Spleen (tissue), 11 donors: ENCODE measurements around the gene FBXW7. TPM values are rescaled to one million over a fixed set of nuclear protein-coding genes. Genes with fewer than 3 reads are reported as not detected.

Experiments used
- DNase-seq: peaks from one replicate; pipeline ENCODE4 v3.0.0-alpha.2; 2020
- H3K27ac ChIP-seq, 8 donors: fragments of 200-600 bp; sonication (generic) in 7 of 8; 1 replicate in 4 of 8; 2 replicates in 4 of 8; pipeline versions ENCODE4 v1.5.0 to v1.8.0; 2016 to 2021; ENCODE audit warnings: inconsistent platforms in 4 of 8, mild to moderate bottlenecking in 4 of 8, moderate library complexity in 1 of 8
- H3K27me3 ChIP-seq, 7 donors: fragments of 200-600 bp; sonication (generic) in 6 of 7; replicated peaks in 1 of 7; 1 replicate in 4 of 7; 2 replicates in 3 of 7; pipeline versions ENCODE4 v1.5.0 to v1.8.0; 2016 to 2021; ENCODE audit warnings: inconsistent platforms in 3 of 7, mild to moderate bottlenecking in 1 of 7
- H3K36me3 ChIP-seq, 6 donors: fragments of 200-600 bp; sonication (generic) in 5 of 6; 1 replicate in 4 of 6; 2 replicates in 2 of 6; pipeline versions ENCODE4 v1.5.0 to v1.8.0; 2016 to 2021; ENCODE audit warnings: inconsistent platforms in 2 of 6
- H3K4me1 ChIP-seq, 6 donors: fragments of 200-600 bp; sonication (generic) in 5 of 6; 1 replicate in 3 of 6; 2 replicates in 3 of 6; pipeline versions ENCODE4 v1.5.0 to v1.8.0; 2016 to 2021; ENCODE audit warnings: inconsistent platforms in 3 of 6
- H3K4me3 ChIP-seq, 8 donors: fragments of 200-600 bp; sonication (generic) in 7 of 8; 1 replicate in 4 of 8; 2 replicates in 4 of 8; pipeline versions ENCODE4 v1.5.0 to v1.8.0; 2016 to 2021; ENCODE audit warnings: inconsistent platforms in 4 of 8, mild to moderate bottlenecking in 4 of 8, moderate library complexity in 2 of 8
- H3K9me3 ChIP-seq, 8 donors: fragments of 200-600 bp; sonication (generic) in 7 of 8; 1 replicate in 4 of 8; 2 replicates in 4 of 8; pipeline versions ENCODE4 v1.5.0 to v1.8.0; 2016 to 2021; ENCODE audit warnings: inconsistent platforms in 4 of 8
- CTCF ChIP-seq, 11 experiments: fragments of 200-600 bp in 7 of 11; fragments of 450-650 bp in 4 of 11; sonication (generic) in 4 of 11; IDR thresholded peaks in 8 of 11; conservative IDR thresholded peaks in 3 of 11; 1 replicate in 7 of 11; 2 replicates in 4 of 11; pipeline versions ENCODE4 v1.4.0 to v1.8.0; 2016 to 2021; ENCODE audit warnings: antibody characterized with exemption in 11 of 11, inconsistent platforms in 4 of 11, mild to moderate bottlenecking in 1 of 11
- POLR2A ChIP-seq, 3 donors: fragments of 450-650 bp; IDR thresholded peaks; one replicate each; pipeline ENCODE4 v1.5.1; 2017; ENCODE audit warnings: antibody characterized with exemption in 3 of 3, mild to moderate bottlenecking in 1 of 3
- POLR2AphosphoS5 ChIP-seq, 3 donors: sonication (generic); formaldehyde crosslinking; IDR thresholded peaks; one replicate each; pipeline ENCODE4 v1.5.1; 2017; ENCODE audit warnings: antibody characterized with exemption in 3 of 3
- WGBS, 5 donors: extraction: QIAGEN DNeasy Blood & Tissue Kit in 3 of 5; methylation state at CpG; one replicate each; pipeline versions ENCODE4 v1.1.5 to v1.1.7; 2013 to 2018; 5-methylcytosine and 5-hydroxymethylcytosine counted together
- intact Hi-C: fragments of 100-400 bp; cut with DNase I; formaldehyde crosslinking; loops from one replicate; pipeline ENCODE4 v1.15.0; 2023; ENCODE audit warnings: low total_unique reads
- polyA plus RNA-seq, 3 donors: library from polyadenylated mRNA; stranded (reverse); fragments of 200-250 nt; gene quantifications; one replicate each; pipeline ENCODE4 v1.2.1, GENCODE V29; 2013
- total RNA-seq, 7 donors: library from RNA; depleted of rRNA in 3 of 7; stranded (reverse); fragments of >200 nt in 3 of 7; fragmentation: NEBNext Ultra II Directional in 4 of 7; extraction: Animal tissue kit (Norgen Biotek cat#: 25700) in 4 of 7; gene quantifications; one replicate each; pipeline versions ENCODE4 v1.1.0 to v1.2.1, GENCODE V29; 2016 to 2021
- donor health status: healthy with polysubstance abuse.
- donor health status: DM: no; HTN: no; CAD: no; lungs with moderate emphysema.
- donor health status: DM: no; HTN: no; CAD: no.
- donor health status: Bipolar disorder and iron deficiency.
- donor health status: healthy.
- donor health status: DM: no; HTN: no; CAD: no.
- donor health status: DM: yes; HTN: yes; CAD: no.

The FBXW7 gene
- total and polyA plus RNA-seq, 10 donors, result 11.5 to 140 (median 79.9) TPM

GRCh38 chr4:152499344-152499743, 36.5 kb downstream of the FBXW7 start:
- Histone ChIP-seq H3K4me3 (no peak overlapping the region), H3K4me1 (peaks cover 0 to 42% (median 20%) of the 10 kb centered on the region in 6 donors), H3K9me3 (no peaks in the 10 kb centered on the region), H3K36me3 (no peaks in the 10 kb centered on the region), H3K27ac (no peak overlapping the region), H3K27me3 (no peaks in the 10 kb centered on the region)
- intact Hi-C loops, result loop anchor here (5.0 to 10.0 kb wide), 2 partner anchors 143 to 235 kb away; no protein-coding TSS in a partner anchor
- DNase-seq, result no peak
- WGBS, 5 donors, result 63 to 82% (median 79%) methylated on average over 2 of the region's 2 CpGs
- TF ChIP-seq POLR2AphosphoS5 (IDR thresholded peaks at IDR 0.05) (no peak), CTCF (IDR thresholded peaks at IDR 0.05 in 8 of 11, conservative IDR thresholded peaks at IDR 0.05 in 3 of 11) (no peak), POLR2A (IDR thresholded peaks at IDR 0.05) (no peak)

- Histone ChIP-seq H3K36me3 (no peaks in the 10 kb centered on the region), H3K27me3 (no peaks in the 10 kb centered on the region), H3K9me3 (no peaks in the 10 kb centered on the region), H3K4me1 (peaks cover 0 to 52% (median 17%) of the 10 kb centered on the region in 6 donors), H3K4me3 (no peak overlapping the region), H3K27ac (no peak overlapping the region)
- TF ChIP-seq CTCF (IDR thresholded peaks at IDR 0.05 in 8 of 11, conservative IDR thresholded peaks at IDR 0.05 in 3 of 11), result no peak
- no peak for TF ChIP-seq POLR2A (IDR thresholded peaks at IDR 0.05)
- no peak for TF ChIP-seq POLR2AphosphoS5 (IDR thresholded peaks at IDR 0.05)
- WGBS, 5 donors, result 91 to 98% (median 95%) methylated on average over 3 of the region's 3 CpGs
- intact Hi-C loops, result loop anchor here (10.0 kb wide), 1 partner anchor 241 kb away; no protein-coding TSS in a partner anchor
- no peak for DNase-seq
Measured at GRCh38 chr4:152494020-152494419, 41.9 kb downstream of the FBXW7 start.

DNA sequence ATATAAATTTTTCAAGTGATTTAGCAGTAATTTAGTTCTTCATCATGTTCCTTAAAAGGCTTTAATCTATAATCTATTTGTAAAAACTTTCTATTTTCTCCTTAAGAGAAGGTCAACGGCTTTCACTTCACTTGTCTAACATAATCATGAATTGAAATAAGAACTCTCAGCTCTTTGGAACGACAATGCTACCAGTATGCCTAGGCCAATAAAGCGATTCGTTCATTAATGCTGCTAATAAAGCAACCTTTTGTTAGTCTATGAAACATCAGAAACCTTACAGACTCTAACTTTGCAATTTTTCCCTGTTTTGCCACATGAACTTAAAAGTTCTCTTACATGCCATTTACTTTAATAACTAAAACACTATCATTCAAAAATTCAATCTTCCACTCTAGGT, 47.6 kb downstream of the FBXW7 start:
- no peak for DNase-seq
- WGBS, 5 donors, result 84 to 96% (median 94%) methylated on average over 4 of the region's 4 CpGs
- TF ChIP-seq CTCF (IDR thresholded peaks at IDR 0.05 in 8 of 11, conservative IDR thresholded peaks at IDR 0.05 in 3 of 11), result no peak
- Histone ChIP-seq H3K27me3 (no peaks in the 10 kb centered on the region), H3K36me3 (no peaks in the 10 kb centered on the region), H3K4me1 (peaks cover 0 to 76% (median 27%) of the 10 kb centered on the region in 6 donors), H3K4me3 (no peak overlapping the region), H3K27ac (no peak overlapping the region), H3K9me3 (no peaks in the 10 kb centered on the region)
- intact Hi-C loops, result no loop called here

DNA sequence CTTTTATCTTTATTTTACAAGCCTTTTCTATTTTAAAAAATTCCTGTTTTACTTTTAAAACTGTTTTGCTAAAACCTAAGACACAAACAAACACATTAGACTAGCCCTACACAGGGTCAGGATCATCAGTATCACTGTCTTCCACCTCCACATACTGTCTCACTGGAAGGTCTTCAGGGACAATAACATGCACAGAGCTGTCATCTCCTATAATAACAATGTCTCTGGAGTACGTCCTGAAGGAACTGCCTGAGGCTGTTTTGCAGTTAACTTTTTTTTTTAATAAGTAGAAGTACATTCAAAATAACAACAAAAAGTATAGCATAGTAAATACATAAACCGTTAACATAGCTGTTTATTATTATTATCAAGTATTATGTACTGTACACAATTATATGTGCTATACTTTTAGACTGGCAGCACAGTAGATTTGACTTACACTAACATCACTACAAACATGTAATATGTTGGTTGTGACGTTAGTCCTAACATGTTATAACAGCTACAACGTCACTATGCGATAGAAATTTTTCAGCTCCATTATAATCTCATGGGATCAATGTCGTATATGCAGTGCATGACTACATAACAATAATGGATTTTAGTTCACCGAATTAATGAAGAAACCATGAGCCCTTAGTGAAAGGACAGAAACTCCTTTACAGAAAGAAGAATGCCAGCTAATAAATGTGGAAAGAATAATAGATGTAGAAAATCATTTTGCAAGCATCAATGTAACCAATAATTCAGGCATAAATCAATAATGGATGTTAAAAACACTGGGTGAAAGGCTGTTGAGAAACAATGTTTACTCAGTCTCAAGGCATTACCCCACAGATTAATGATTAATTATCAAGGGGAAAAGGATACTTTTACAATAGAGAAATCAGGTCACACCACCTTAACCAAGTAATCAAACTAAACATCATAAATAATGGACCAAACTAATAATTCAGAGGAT, 49.2 kb downstream of the FBXW7 start:
- H3K36me3 ChIP-seq, result peaks cover 0 to under 1% (median 0%) of the 10 kb centered on the region in 6 donors
- no peak overlapping the region for H3K4me3 ChIP-seq
- no peaks in the 10 kb centered on the region for H3K27me3 ChIP-seq
- TF ChIP-seq CTCF (IDR thresholded peaks at IDR 0.05 in 8 of 11, conservative IDR thresholded peaks at IDR 0.05 in 3 of 11) (no peak), POLR2AphosphoS5 (IDR thresholded peaks at IDR 0.05) (no peak), POLR2A (IDR thresholded peaks at IDR 0.05) (no peak)
- peaks cover 0 to 63% (median 27%) of the 10 kb centered on the region in 6 donors for H3K4me1 ChIP-seq
- H3K9me3 ChIP-seq, result no peaks in the 10 kb centered on the region
- no peak overlapping the region for H3K27ac ChIP-seq
- intact Hi-C loops, result no loop called here
- no peak for DNase-seq
- WGBS, 5 donors, result 88 to 92% (median 90%) methylated on average over 7 of the region's 7 CpGs
